ENCODE measurements around the gene HIGD1C.

The HIGD1C gene

GRCh38 chr12:50955697-50956096 lies 3.4 kb downstream of the HIGD1C start:
- Histone ChIP-seq H3K36me3 (ENCODE audit: insufficient read depth, low read length) (no peaks in the 10 kb centered on the region), H3K27ac (ENCODE audit: low read depth, low read length, poor library complexity, severe bottlenecking) (no peak overlapping the region), H3K9me2 (ENCODE audit: low read depth, low read length) (no peaks in the 10 kb centered on the region), H3K4me3 (ENCODE audit: low read depth, low read length, poor library complexity, severe bottlenecking) (no peak overlapping the region), H3K4me2 (ENCODE audit: low read length) (no peak overlapping the region), H2AFZ (ENCODE audit: low read length) (no peak overlapping the region), H3K79me2 (ENCODE audit: insufficient read depth, low read length) (no peaks in the 10 kb centered on the region), H3K4me1 (ENCODE audit: insufficient read depth, low read length, severe bottlenecking) (peaks cover 14% of the 10 kb centered on the region), H3K27me3 (ENCODE audit: insufficient read depth, low read length) (no peaks in the 10 kb centered on the region), H3K9me3 (ENCODE audit: low read length) (no peaks in the 10 kb centered on the region), H3F3A (ENCODE audit: insufficient read depth, low read length) (no peaks in the 10 kb centered on the region), H4K20me1 (ENCODE audit: insufficient read depth, low read length) (no peaks in the 10 kb centered on the region), H3K9ac (ENCODE audit: low read length) (no peak overlapping the region)
- TF ChIP-seq, protein P1, sequence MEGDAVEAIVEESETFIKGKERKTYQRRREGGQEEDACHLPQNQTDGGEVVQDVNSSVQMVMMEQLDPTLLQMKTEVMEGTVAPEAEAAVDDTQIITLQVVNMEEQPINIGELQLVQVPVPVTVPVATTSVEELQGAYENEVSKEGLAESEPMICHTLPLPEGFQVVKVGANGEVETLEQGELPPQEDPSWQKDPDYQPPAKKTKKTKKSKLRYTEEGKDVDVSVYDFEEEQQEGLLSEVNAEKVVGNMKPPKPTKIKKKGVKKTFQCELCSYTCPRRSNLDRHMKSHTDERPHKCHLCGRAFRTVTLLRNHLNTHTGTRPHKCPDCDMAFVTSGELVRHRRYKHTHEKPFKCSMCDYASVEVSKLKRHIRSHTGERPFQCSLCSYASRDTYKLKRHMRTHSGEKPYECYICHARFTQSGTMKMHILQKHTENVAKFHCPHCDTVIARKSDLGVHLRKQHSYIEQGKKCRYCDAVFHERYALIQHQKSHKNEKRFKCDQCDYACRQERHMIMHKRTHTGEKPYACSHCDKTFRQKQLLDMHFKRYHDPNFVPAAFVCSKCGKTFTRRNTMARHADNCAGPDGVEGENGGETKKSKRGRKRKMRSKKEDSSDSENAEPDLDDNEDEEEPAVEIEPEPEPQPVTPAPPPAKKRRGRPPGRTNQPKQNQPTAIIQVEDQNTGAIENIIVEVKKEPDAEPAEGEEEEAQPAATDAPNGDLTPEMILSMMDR (IDR thresholded peaks at IDR 0.05; ENCODE audit: low read length): no peak
- no peak for TF ChIP-seq EZH2 (IDR thresholded peaks at IDR 0.05; ENCODE audit: borderline replicate concordance, low read length)

GRCh38 chr12:50960130-50960529 lies 7.8 kb downstream of the HIGD1C start:
- Histone ChIP-seq H3K27ac (ENCODE audit: low read depth, low read length, poor library complexity, severe bottlenecking) (no peak overlapping the region), H3K36me3 (ENCODE audit: insufficient read depth, low read length) (no peaks in the 10 kb centered on the region), H3K27me3 (ENCODE audit: insufficient read depth, low read length) (no peaks in the 10 kb centered on the region), H3K9me3 (ENCODE audit: low read length) (no peaks in the 10 kb centered on the region), H3K4me2 (ENCODE audit: low read length) (no peak overlapping the region), H3K4me3 (ENCODE audit: low read depth, low read length, poor library complexity, severe bottlenecking) (no peak overlapping the region), H2AFZ (ENCODE audit: low read length) (no peak overlapping the region), H3K4me1 (ENCODE audit: insufficient read depth, low read length, severe bottlenecking) (peaks cover 14% of the 10 kb centered on the region), H3K79me2 (ENCODE audit: insufficient read depth, low read length) (no peaks in the 10 kb centered on the region), H3F3A (ENCODE audit: insufficient read depth, low read length) (no peaks in the 10 kb centered on the region), H3K9me2 (ENCODE audit: low read depth, low read length) (no peaks in the 10 kb centered on the region), H4K20me1 (ENCODE audit: insufficient read depth, low read length) (no peaks in the 10 kb centered on the region), H3K9ac (ENCODE audit: low read length) (no peak overlapping the region)
- no peak for TF ChIP-seq EZH2 (IDR thresholded peaks at IDR 0.05; ENCODE audit: borderline replicate concordance, low read length)
- TF ChIP-seq, protein P1 (IDR thresholded peaks at IDR 0.05; ENCODE audit: low read length): no peak

DNA sequence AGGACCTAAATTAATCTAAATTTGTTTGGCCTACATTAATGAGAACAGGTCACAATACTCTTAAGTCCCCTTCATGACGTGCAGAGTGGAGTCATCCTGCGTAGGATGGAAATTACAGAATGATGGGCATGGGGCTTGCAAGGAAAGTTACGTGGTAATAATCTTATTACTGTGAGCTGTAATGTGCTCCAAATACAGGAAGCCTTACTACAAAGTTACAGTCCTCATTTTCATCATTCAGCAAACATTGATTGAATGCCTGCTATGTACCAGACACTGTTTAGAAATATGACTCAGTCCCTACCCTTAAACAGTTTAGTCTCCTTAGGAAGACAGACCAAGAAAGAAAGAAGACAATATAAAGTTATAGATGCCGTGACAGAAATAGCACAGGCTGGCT lies 9.4 kb downstream of the HIGD1C start:
- Histone ChIP-seq H2AFZ (ENCODE audit: low read length) (no peak overlapping the region), H3K27me3 (ENCODE audit: insufficient read depth, low read length) (no peaks in the 10 kb centered on the region), H3K9me3 (ENCODE audit: low read length) (no peaks in the 10 kb centered on the region), H3F3A (ENCODE audit: insufficient read depth, low read length) (no peaks in the 10 kb centered on the region), H3K4me3 (ENCODE audit: low read depth, low read length, poor library complexity, severe bottlenecking) (no peak overlapping the region), H3K4me1 (ENCODE audit: insufficient read depth, low read length, severe bottlenecking) (peaks cover 14% of the 10 kb centered on the region), H3K27ac (ENCODE audit: low read depth, low read length, poor library complexity, severe bottlenecking) (no peak overlapping the region), H3K79me2 (ENCODE audit: insufficient read depth, low read length) (no peaks in the 10 kb centered on the region), H3K4me2 (ENCODE audit: low read length) (no peak overlapping the region), H3K36me3 (ENCODE audit: insufficient read depth, low read length) (no peaks in the 10 kb centered on the region), H4K20me1 (ENCODE audit: insufficient read depth, low read length) (no peaks in the 10 kb centered on the region), H3K9me2 (ENCODE audit: low read depth, low read length) (no peaks in the 10 kb centered on the region), H3K9ac (ENCODE audit: low read length) (no peak overlapping the region)
- TF ChIP-seq, protein P1 (IDR thresholded peaks at IDR 0.05; ENCODE audit: low read length): no peak
- no peak for TF ChIP-seq EZH2 (IDR thresholded peaks at IDR 0.05; ENCODE audit: borderline replicate concordance, low read length)
